HG02973 (cell line): ENCODE data around the gene ZFP28.

Experiments
- ATAC-seq: cut with Tn5 transposase; IDR thresholded peaks from one replicate; pipeline ENCODE4 v1.9.1; 2021; ENCODE audit warnings: moderate library complexity; ENCODE audit not compliant: unreplicated experiment

ZFP28 gene

GRCh38 chr19:56594783-56595547 lies 56.2 kb downstream of the ZFP28 start, which contains the start of gene ZNF71:
Gene ZNF71, plus strand, starts transcription at chr19:56595302. Its CDS starts 6,257 bp downstream, at chr19:56601559.
- ATAC-seq: peak; percentile 82

DNA sequence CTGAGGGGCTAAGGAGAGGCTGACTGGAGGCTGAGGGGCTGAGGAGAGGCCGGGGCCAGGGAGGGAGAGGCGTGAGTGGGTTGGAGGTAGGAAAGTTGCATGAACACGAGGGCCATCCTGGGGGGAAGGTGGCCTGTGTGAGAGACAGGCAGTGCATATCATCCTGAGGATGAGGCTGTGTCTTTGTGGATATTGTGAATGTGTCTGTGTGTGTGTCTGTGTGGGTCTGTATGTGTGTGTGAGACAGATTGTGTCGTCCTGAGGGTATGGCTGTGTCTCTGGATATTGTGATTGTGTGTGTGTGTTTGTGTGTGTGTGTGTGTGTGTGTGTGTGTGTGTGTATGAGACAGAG lies 56.8 kb downstream of the ZFP28 start:
- peak; percentile 16 for ATAC-seq

DNA sequence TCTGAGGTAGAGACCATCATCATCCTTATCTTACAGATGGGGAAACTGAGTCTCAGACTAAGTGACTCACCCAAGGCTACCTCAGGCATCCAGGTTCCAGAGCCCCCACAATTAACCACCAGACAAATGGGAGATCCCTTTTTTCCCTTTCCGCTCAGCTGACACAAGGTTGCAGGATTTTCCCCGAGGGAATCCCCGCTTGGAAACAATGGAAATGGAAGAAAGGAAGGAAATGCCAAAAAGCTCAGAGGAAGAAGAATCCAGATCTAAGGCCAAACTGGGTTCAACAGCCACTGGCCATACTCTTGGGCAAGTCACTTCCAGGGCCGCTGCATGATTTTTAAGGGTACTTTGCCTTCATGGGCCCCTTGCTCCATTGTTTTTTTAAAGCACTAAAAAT lies 57.9 kb downstream of the ZFP28 start:
- no peak for ATAC-seq

DNA sequence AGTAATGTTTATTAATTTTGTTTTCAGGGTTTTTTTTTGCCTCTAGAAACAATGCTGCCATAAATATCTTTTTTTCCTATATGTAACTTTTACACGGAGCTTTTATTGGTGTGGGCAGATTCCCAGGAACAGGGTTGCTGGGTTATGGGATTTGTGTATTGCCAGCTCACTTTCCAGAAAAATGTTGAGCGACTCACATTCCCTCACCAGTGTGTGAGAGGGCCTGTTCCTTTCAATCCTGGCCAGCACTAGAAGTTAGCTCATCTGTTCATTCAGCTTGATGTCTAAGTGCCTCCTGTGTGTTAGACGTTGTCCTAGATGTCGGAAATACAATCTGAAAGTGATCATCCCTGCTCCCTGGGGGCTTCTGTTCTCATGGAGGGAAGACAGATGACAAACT lies 58.9 kb downstream of the ZFP28 start:
- ATAC-seq: no peak

DNA sequence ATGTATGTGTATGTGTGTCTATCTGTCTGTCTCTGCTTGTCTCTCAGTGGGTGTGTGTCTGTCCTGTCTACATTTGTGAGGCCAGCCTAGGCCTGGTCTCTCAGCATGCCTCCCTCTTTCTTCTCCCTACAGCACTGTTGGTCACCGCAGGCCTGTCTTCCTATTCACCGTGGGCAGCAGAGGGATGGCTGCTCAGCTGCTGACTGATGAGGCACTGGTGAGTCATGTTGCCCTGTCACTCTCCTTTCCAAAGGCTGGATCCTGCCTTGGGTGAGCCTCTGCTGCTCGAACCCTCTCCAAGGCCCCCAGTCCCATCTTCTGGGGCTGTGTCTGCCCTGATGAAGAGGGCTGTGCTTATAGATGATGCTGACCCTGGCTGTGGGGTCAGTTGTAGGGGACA lies 62.6 kb downstream of the ZFP28 start:
- no peak for ATAC-seq

- ATAC-seq: no peak
These were observed 65.1 kb downstream of the ZFP28 start for GRCh38 chr19:56603829-56604228.
